Measurements from ENCODE around the gene PDZD7.

- TF ChIP-seq CTCF (conservative IDR thresholded peaks at IDR 0.05; ENCODE audit: low read depth, low read length): no peak
- TF ChIP-seq EZH2 (IDR thresholded peaks at IDR 0.05; ENCODE audit: borderline replicate concordance, low read depth, low read length, poor library complexity, severe bottlenecking): no peak
Measured at GRCh38 chr10:101020427-101021075, 10.4 kb downstream of the PDZD7 start.

Data from A673 (cell line).